Skeletal muscle satellite cell (primary cell): ENCODE measurements around the gene CLEC7A. TPM values are rescaled to one million over a fixed set of nuclear protein-coding genes. Genes with fewer than 3 reads are reported as not detected.

Experiments
- H3K27me3 ChIP-seq: 2 replicates; pipeline ENCODE4 v1.7.0; 2013; ENCODE audit warnings: low read length; ENCODE audit not compliant: control insufficient read depth, insufficient read depth
- H3K36me3 ChIP-seq: 2 replicates; pipeline ENCODE4 v1.7.0; 2013; ENCODE audit warnings: mild to moderate bottlenecking, control low read depth, low read length; ENCODE audit not compliant: insufficient read depth
- H3K4me1 ChIP-seq: 2 replicates; pipeline ENCODE4 v1.7.0; 2013; ENCODE audit warnings: low read length; ENCODE audit not compliant: control insufficient read depth, insufficient read depth
- H3K4me2 ChIP-seq: 2 replicates; pipeline ENCODE4 v1.7.0; 2013; ENCODE audit warnings: mild to moderate bottlenecking, low read length
- H3K4me3 ChIP-seq: 2 replicates; pipeline ENCODE4 v1.7.0; 2013; ENCODE audit warnings: low read length
- H3K9ac ChIP-seq: 2 replicates; pipeline ENCODE4 v1.7.0; 2013; ENCODE audit warnings: mild to moderate bottlenecking, low read depth, low read length, moderate library complexity
- H3K9me3 ChIP-seq: replicated peaks from 2 replicates; pipeline ENCODE4 v1.7.0; 2013; ENCODE audit warnings: mild to moderate bottlenecking, control low read depth, low read length
- total RNA-seq: library from RNA; depleted of rRNA; stranded (reverse); fragments of >200 nt; gene quantifications from 2 replicates; pipeline ENCODE4 v1.2.3, GENCODE V29; 2012; rRNA removed

The CLEC7A gene
- not detected in 2 replicates for total RNA-seq

- Histone ChIP-seq H3K36me3 (no peaks in the 10 kb centered on the region), H3K4me3 (no peak within 1 kb of the TSS), H3K4me1 (no peaks in the 10 kb centered on the region), H3K9ac (no peak within 1 kb of the TSS), H3K9me3 (no peaks in the 10 kb centered on the region), H3K4me2 (no peak within 1 kb of the TSS), H3K27me3 (peaks cover 20% of the 10 kb centered on the region)
Observed at GRCh38 chr12:10130042-10130441, at the start of gene CLEC7A. Gene CLEC7A, minus strand, starts transcription at chr12:10130199. Its CDS starts 117 bp downstream, at chr12:10130082.

GRCh38 chr12:10179776-10180181 is 49.8 kb upstream of the CLEC7A start:
- Histone ChIP-seq H3K27me3 (peaks cover 5% of the 10 kb centered on the region), H3K9ac (no peak overlapping the region), H3K36me3 (no peaks in the 10 kb centered on the region), H3K4me2 (no peak overlapping the region), H3K9me3 (no peaks in the 10 kb centered on the region), H3K4me1 (peaks cover 20% of the 10 kb centered on the region), H3K4me3 (no peak overlapping the region)

- no peak within 1 kb of the TSS for H3K9ac ChIP-seq
Observed at GRCh38 chr12:10178821-10179220, 48.8 kb upstream of the CLEC7A start, which contains the start of gene TMEM52B. Gene TMEM52B, plus strand, starts transcription at chr12:10179032. Its CDS starts 543 bp downstream, at chr12:10179575.

GRCh38 chr12:10175846-10176636 is 46.0 kb upstream of the CLEC7A start:
- Histone ChIP-seq H3K4me3 (no peak overlapping the region), H3K9me3 (no peaks in the 10 kb centered on the region), H3K36me3 (no peaks in the 10 kb centered on the region), H3K27me3 (peaks cover 5% of the 10 kb centered on the region), H3K4me1 (peaks cover 3% of the 10 kb centered on the region), H3K9ac (no peak overlapping the region), H3K4me2 (no peak overlapping the region)

More at GRCh38 chr12:10178821-10179220, 48.8 kb upstream of the CLEC7A start, which contains the start of gene TMEM52B:
- Histone ChIP-seq H3K4me2 (no peak within 1 kb of the TSS), H3K4me3 (no peak within 1 kb of the TSS), H3K4me1 (peaks cover 14% of the 10 kb centered on the region), H3K27me3 (peaks cover 5% of the 10 kb centered on the region), H3K36me3 (no peaks in the 10 kb centered on the region), H3K9me3 (no peaks in the 10 kb centered on the region)

- Histone ChIP-seq H3K4me2 (no peak overlapping the region), H3K4me3 (no peak overlapping the region), H3K9ac (no peak overlapping the region), H3K36me3 (no peaks in the 10 kb centered on the region), H3K27me3 (peaks cover 5% of the 10 kb centered on the region), H3K9me3 (no peaks in the 10 kb centered on the region), H3K4me1 (peaks cover 3% of the 10 kb centered on the region)
Observed at GRCh38 chr12:10174986-10175614, 45.1 kb upstream of the CLEC7A start.

DNA sequence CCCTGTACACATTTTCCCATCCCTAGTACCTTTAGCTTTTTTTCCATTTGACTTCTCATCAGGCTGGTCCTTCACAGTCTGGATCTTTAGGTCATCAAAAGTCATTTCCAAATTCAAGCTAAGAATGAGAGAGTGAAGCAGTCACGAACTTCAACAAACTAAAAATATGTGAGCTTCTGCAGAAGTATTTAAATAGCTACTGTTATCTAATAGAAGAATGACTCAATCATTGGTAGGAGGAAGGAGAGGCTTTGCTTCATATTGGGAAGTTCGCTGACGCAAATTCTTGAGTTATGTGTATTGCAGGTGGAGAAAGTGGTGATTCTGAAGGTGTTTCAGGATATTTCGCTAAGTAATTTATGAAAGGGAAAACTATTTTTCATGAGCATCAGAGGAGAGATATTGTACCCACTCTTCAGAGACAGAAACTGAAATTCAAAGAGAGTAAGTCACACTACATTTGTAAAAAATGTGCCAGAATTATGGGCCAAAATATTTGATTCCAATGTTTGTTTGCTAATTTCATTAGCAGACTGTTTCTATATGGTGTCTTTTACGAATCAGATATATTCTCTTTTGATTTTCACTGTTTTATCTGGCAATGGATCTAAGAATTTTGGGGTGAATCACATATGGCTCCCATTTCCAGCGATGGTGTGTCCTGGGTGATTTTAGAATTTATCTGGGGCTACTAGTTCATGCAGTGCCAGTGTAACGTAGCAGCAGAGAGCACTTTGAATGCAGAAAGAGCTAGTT is 42.2 kb upstream of the CLEC7A start, which contains the start of gene OLR1:
Gene OLR1 (minus strand): TSS at position 160 of the 756 bp plus-strand sequence. CDS start 55 bp downstream, at position 105.
- no peaks in the 10 kb centered on the region for H3K4me1 ChIP-seq
- peaks cover 5% of the 10 kb centered on the region for H3K27me3 ChIP-seq
- no peak within 1 kb of the TSS for H3K9ac ChIP-seq
- no peak within 1 kb of the TSS for H3K4me2 ChIP-seq
- H3K9me3 ChIP-seq: no peaks in the 10 kb centered on the region
- H3K4me3 ChIP-seq: no peak within 1 kb of the TSS
- H3K36me3 ChIP-seq: no peaks in the 10 kb centered on the region

- H3K4me1 ChIP-seq: no peaks in the 10 kb centered on the region
- no peaks in the 10 kb centered on the region for H3K36me3 ChIP-seq
- H3K4me2 ChIP-seq: no peak overlapping the region
- H3K27me3 ChIP-seq: peaks cover 3% of the 10 kb centered on the region
- no peak overlapping the region for H3K9ac ChIP-seq
- no peak overlapping the region for H3K4me3 ChIP-seq
- H3K9me3 ChIP-seq: no peaks in the 10 kb centered on the region
Observed at GRCh38 chr12:10170216-10170615, 40.2 kb upstream of the CLEC7A start.

GRCh38 chr12:10169104-10169503 is 39.1 kb upstream of the CLEC7A start:
- Histone ChIP-seq H3K27me3 (no peaks in the 10 kb centered on the region), H3K9me3 (no peaks in the 10 kb centered on the region), H3K4me2 (no peak overlapping the region), H3K4me1 (no peaks in the 10 kb centered on the region), H3K4me3 (no peak overlapping the region), H3K36me3 (no peaks in the 10 kb centered on the region), H3K9ac (no peak overlapping the region)

- H3K27me3 ChIP-seq: no peaks in the 10 kb centered on the region
- H3K9ac ChIP-seq: no peak overlapping the region
- no peak overlapping the region for H3K4me2 ChIP-seq
- H3K4me3 ChIP-seq: no peak overlapping the region
- no peaks in the 10 kb centered on the region for H3K36me3 ChIP-seq
- no peaks in the 10 kb centered on the region for H3K4me1 ChIP-seq
- H3K9me3 ChIP-seq: no peaks in the 10 kb centered on the region
Observed at GRCh38 chr12:10167599-10167998, 37.6 kb upstream of the CLEC7A start.

DNA sequence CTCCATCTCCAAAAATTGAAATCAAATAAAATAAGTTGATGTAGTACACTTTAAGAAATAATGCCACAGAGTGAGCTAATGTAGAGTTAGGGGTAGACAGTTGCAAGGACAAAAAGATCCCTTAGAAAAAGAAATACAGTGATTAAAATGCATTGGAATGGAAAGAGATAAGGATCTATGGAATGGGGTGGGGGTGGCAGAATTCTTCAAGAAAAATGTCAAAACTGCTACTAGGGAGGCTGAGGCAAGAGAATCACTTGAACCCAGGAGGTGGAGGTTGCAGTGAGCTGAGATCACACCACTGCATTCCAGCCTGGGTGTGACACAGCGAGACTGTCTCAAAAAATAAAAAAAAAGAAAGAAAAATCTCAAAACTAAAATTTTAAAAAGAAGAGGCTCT is 35.4 kb upstream of the CLEC7A start:
- H3K4me1 ChIP-seq: no peaks in the 10 kb centered on the region
- H3K36me3 ChIP-seq: no peaks in the 10 kb centered on the region
- H3K27me3 ChIP-seq: no peaks in the 10 kb centered on the region
- no peak overlapping the region for H3K9ac ChIP-seq
- no peak overlapping the region for H3K4me2 ChIP-seq
- no peaks in the 10 kb centered on the region for H3K9me3 ChIP-seq
- H3K4me3 ChIP-seq: no peak overlapping the region

GRCh38 chr12:10163084-10163483 is 33.1 kb upstream of the CLEC7A start:
- Histone ChIP-seq H3K4me1 (no peaks in the 10 kb centered on the region), H3K9me3 (no peaks in the 10 kb centered on the region), H3K4me2 (no peak overlapping the region), H3K27me3 (peaks cover 10% of the 10 kb centered on the region), H3K9ac (no peak overlapping the region), H3K36me3 (no peaks in the 10 kb centered on the region), H3K4me3 (no peak overlapping the region)
